Measurements from ENCODE around the gene WNT4. TPM values are rescaled to one million over a fixed set of nuclear protein-coding genes. Genes with fewer than 3 reads are reported as not detected.

Gene WNT4
- total and polyA plus RNA-seq, 2 donors (not counting 1 experiment from before 2014, with no cell fraction given): not detected

DNA sequence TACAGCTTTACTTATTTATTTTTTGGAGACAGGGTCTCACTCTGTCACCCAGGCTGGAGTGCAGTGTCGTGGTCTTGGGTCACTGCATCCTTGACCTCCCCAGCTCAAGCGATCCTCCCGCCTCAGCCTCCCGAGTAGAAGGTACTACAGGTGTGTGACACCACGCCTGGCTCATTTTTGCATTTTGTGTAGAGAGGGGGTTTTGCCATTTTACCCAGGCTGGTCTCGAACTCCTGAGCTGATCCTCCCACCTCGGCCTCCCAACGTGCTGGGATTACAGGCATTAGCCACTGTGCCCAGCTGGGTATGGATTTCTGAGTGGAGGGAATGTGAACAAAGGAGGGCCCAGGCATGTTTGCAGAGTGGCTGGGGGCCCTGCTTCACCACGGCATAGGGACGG is 44.1 kb downstream of the WNT4 start:
- Histone ChIP-seq H3K36me3 (replicated peaks in 1 of 2; ENCODE audit: control extremely low read depth in 1 of 2, control insufficient read depth in 1 of 2, extremely low read depth in 1 of 2, insufficient read depth in 2 of 2, low read length in 1 of 2) (peaks cover 7 to 56% of the 10 kb centered on the region in 2 experiments), H3K9ac (ENCODE audit: low read length) (no peak overlapping the region), H3K27me3 (replicated peaks in 1 of 4; ENCODE audit: control extremely low read depth in 1 of 4, control insufficient read depth in 3 of 4, insufficient read depth in 4 of 4, low read length in 3 of 4) (no peaks in the 10 kb centered on the region), H3K4me1 (ENCODE audit: control insufficient read depth in 2 of 2, insufficient read depth in 2 of 2, low read length in 2 of 2) (peaks cover 16 to 17% of the 10 kb centered on the region in 2 donors), H4K20me1 (ENCODE audit: control insufficient read depth, insufficient read depth, low read length, poor library complexity, severe bottlenecking) (peaks cover 72% of the 10 kb centered on the region), H3K4me2 (replicated peaks; ENCODE audit: low read depth, low read length, poor library complexity, severe bottlenecking) (no peak overlapping the region), H3K4me3 (ENCODE audit: control extremely low read depth in 1 of 5, extremely low read depth in 1 of 5, insufficient read depth in 1 of 5, low read depth in 2 of 5, low read length in 4 of 5) (no peak overlapping the region), H2AFZ (ENCODE audit: insufficient read depth, low read depth, low read length, poor library complexity, severe bottlenecking) (no peak overlapping the region), H3K9me3 (ENCODE audit: control extremely low read depth in 1 of 3, control insufficient read depth in 2 of 3, insufficient read depth in 1 of 3, low read length in 2 of 3) (no peaks in the 10 kb centered on the region), H3K27ac (ENCODE audit: low read length in 2 of 2) (no peak overlapping the region), H3K79me2 (ENCODE audit: control insufficient read depth, insufficient read depth, low read length) (peaks cover 79% of the 10 kb centered on the region)
- Mint-ChIP-seq H3K9me3 (ENCODE audit: insufficient read depth) (no peaks in the 10 kb centered on the region), H3K4me1 (peaks cover 46% of the 10 kb centered on the region), H3K27me3 (no peaks in the 10 kb centered on the region), H3K4me3 (no peak overlapping the region), H3K27ac (no peak overlapping the region)
- DNase-seq: no peak
- intact Hi-C loops (cut with micrococcal nuclease): no loop called here
- POLR2A ChIA-PET: no interaction called here
- WGBS (ENCODE audit: insufficient coverage): 99% methylated on average over 8 of the region's 10 CpGs
- ATAC-seq (ENCODE audit: low read depth): no peak
- no peak for TF ChIP-seq EZH2 (IDR thresholded peaks at IDR 0.05; ENCODE audit: borderline replicate concordance, insufficient read depth, low read depth, low read length, poor library complexity, severe bottlenecking)
- TF ChIP-seq CTCF (IDR thresholded peaks at IDR 0.05): no peak
- CTCF ChIA-PET: interaction anchor here (0.7 to 1.5 kb wide), 3 partner anchors 11 to 76 kb away, joined by 3 to 4 read pairs (median 3); no protein-coding TSS in a partner anchor

DNA sequence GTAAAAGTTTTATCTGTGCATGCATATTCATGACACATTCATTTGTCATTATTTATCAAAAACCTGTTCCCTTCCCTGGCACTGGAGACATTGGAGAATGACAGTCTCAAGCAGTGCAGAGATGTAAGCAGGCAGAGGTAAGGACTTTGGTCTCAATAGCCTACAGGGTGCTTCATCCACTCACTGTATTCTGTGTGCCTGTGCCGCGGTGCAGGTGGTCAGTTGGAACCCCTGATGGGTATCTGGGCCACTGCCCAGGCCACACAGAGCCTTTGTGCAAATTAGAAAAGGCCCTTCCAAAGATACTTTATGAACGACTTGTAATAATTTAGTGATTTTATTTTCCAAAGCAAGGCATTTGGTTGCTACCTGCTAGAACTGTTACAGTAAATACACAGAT is 46.4 kb downstream of the WNT4 start:
- H3K27ac ChIP-seq (ENCODE audit: low read length in 2 of 2): no peak overlapping the region
- H3K4me2 ChIP-seq (replicated peaks; ENCODE audit: low read depth, low read length, poor library complexity, severe bottlenecking): no peak overlapping the region
- H3K27ac Mint-ChIP-seq: no peak overlapping the region
- POLR2A ChIA-PET: no interaction called here
- no peaks in the 10 kb centered on the region for H3K9me3 Mint-ChIP-seq (ENCODE audit: insufficient read depth)
- CTCF ChIA-PET: interaction anchor here (1.0 kb wide), 1 partner anchor 73 kb away, joined by 3 read pairs; no protein-coding TSS in a partner anchor
- 100% methylated on average over 2 of the region's 3 CpGs for WGBS (ENCODE audit: insufficient coverage)
- peaks cover 77% of the 10 kb centered on the region for H3K79me2 ChIP-seq (ENCODE audit: control insufficient read depth, insufficient read depth, low read length)
- intact Hi-C loops (cut with micrococcal nuclease): no loop called here
- peaks cover 30% of the 10 kb centered on the region in 2 donors for H3K4me1 ChIP-seq (ENCODE audit: control insufficient read depth in 2 of 2, insufficient read depth in 2 of 2, low read length in 2 of 2)
- no peak overlapping the region for H2AFZ ChIP-seq (ENCODE audit: insufficient read depth, low read depth, low read length, poor library complexity, severe bottlenecking)
- H3K4me1 Mint-ChIP-seq: peaks cover 48% of the 10 kb centered on the region
- peaks cover 82% of the 10 kb centered on the region for H4K20me1 ChIP-seq (ENCODE audit: control insufficient read depth, insufficient read depth, low read length, poor library complexity, severe bottlenecking)
- ATAC-seq (ENCODE audit: low read depth) (no peak), DNase-seq (no peak)
- H3K9ac ChIP-seq (ENCODE audit: low read length): no peak overlapping the region
- no peaks in the 10 kb centered on the region for H3K27me3 Mint-ChIP-seq
- no peak overlapping the region for H3K4me3 Mint-ChIP-seq
- no peaks in the 10 kb centered on the region for H3K9me3 ChIP-seq (ENCODE audit: control extremely low read depth in 1 of 3, control insufficient read depth in 2 of 3, insufficient read depth in 1 of 3, low read length in 2 of 3)
- TF ChIP-seq CTCF (IDR thresholded peaks at IDR 0.05) (no peak), EZH2 (IDR thresholded peaks at IDR 0.05; ENCODE audit: borderline replicate concordance, insufficient read depth, low read depth, low read length, poor library complexity, severe bottlenecking) (no peak)
- no peak overlapping the region for H3K4me3 ChIP-seq (ENCODE audit: control extremely low read depth in 1 of 5, extremely low read depth in 1 of 5, insufficient read depth in 1 of 5, low read depth in 2 of 5, low read length in 4 of 5)
- peaks cover 9 to 54% of the 10 kb centered on the region in 2 experiments for H3K36me3 ChIP-seq (replicated peaks in 1 of 2; ENCODE audit: control extremely low read depth in 1 of 2, control insufficient read depth in 1 of 2, extremely low read depth in 1 of 2, insufficient read depth in 2 of 2, low read length in 1 of 2)
- H3K27me3 ChIP-seq (replicated peaks in 1 of 4; ENCODE audit: control extremely low read depth in 1 of 4, control insufficient read depth in 3 of 4, insufficient read depth in 4 of 4, low read length in 3 of 4): no peaks in the 10 kb centered on the region
